ENCODE measurements around the gene ZNF697. TPM values are rescaled to one million over a fixed set of nuclear protein-coding genes. Genes with fewer than 3 reads are reported as not detected.

The ZNF697 gene
- total RNA-seq, 2 donors from 2014 or later: 17.4 to 25.6 TPM

GRCh38 chr1:119675349-119676345 lies 27.6 kb upstream of the ZNF697 start:
- TF ChIP-seq POLR2AphosphoS5 (IDR thresholded peaks at IDR 0.05): peak; percentile 23
- TF ChIP-seq CTCF (IDR thresholded peaks at IDR 0.05): peak; percentile 82 to 95 (median 84)
- no peak for TF ChIP-seq POLR2A (IDR thresholded peaks at IDR 0.05)
- 7% methylated on average over 16 of the region's 16 CpGs for WGBS
- Histone ChIP-seq H3K4me3 (peak overlapping the region; percentile 15 to 21), H3K27ac (peak overlapping the region; percentile 62 to 64), H3K36me3 (no peaks in the 10 kb centered on the region), H3K27me3 (replicated peaks; ENCODE audit: insufficient read depth) (no peaks in the 10 kb centered on the region), H3K4me1 (replicated peaks) (no peaks in the 10 kb centered on the region), H3K9me3 (no peaks in the 10 kb centered on the region)
- intact Hi-C loops (cut with DNase I): loop anchor here (2.0 to 10.0 kb wide), 2 partner anchors 65 to 301 kb away; no protein-coding TSS in a partner anchor
- peak; percentile 87 for DNase-seq (ENCODE audit: low spot score)

GRCh38 chr1:119674835-119675289 lies 26.8 kb upstream of the ZNF697 start:
- no peak overlapping the region for H3K4me3 ChIP-seq
- H3K9me3 ChIP-seq: no peaks in the 10 kb centered on the region
- 43% methylated on average over 6 of the region's 6 CpGs for WGBS
- H3K4me1 ChIP-seq (replicated peaks): no peaks in the 10 kb centered on the region
- intact Hi-C loops (cut with DNase I): loop anchor here (2.0 to 10.0 kb wide), 2 partner anchors 66 to 300 kb away; no protein-coding TSS in a partner anchor
- H3K36me3 ChIP-seq: no peaks in the 10 kb centered on the region
- no peaks in the 10 kb centered on the region for H3K27me3 ChIP-seq (replicated peaks; ENCODE audit: insufficient read depth)
- H3K27ac ChIP-seq: peak overlapping the region; percentile 62 to 64
- no peak for DNase-seq (ENCODE audit: low spot score)
- TF ChIP-seq POLR2AphosphoS5 (IDR thresholded peaks at IDR 0.05) (no peak), CTCF (IDR thresholded peaks at IDR 0.05) (no peak)

GRCh38 chr1:119674111-119674526 lies 26.1 kb upstream of the ZNF697 start:
- no peaks in the 10 kb centered on the region for H3K9me3 ChIP-seq
- intact Hi-C loops (cut with DNase I): loop anchor here (2.0 to 10.0 kb wide), 2 partner anchors 67 to 299 kb away; no protein-coding TSS in a partner anchor
- H3K27ac ChIP-seq: no peak overlapping the region
- no peak for TF ChIP-seq POLR2A (IDR thresholded peaks at IDR 0.05)
- TF ChIP-seq CTCF (IDR thresholded peaks at IDR 0.05): no peak
- peak; percentile 32 for TF ChIP-seq POLR2AphosphoS5 (IDR thresholded peaks at IDR 0.05)
- H3K4me1 ChIP-seq (replicated peaks): no peaks in the 10 kb centered on the region
- no peaks in the 10 kb centered on the region for H3K27me3 ChIP-seq (replicated peaks; ENCODE audit: insufficient read depth)
- 59% methylated on average over 4 of the region's 4 CpGs for WGBS
- H3K4me3 ChIP-seq: no peak overlapping the region
- peak; percentile 27 for DNase-seq (ENCODE audit: low spot score)
- H3K36me3 ChIP-seq: no peaks in the 10 kb centered on the region

- H3K4me3 ChIP-seq: no peak overlapping the region
- no peak for TF ChIP-seq CTCF (IDR thresholded peaks at IDR 0.05)
- no peak for TF ChIP-seq POLR2A (IDR thresholded peaks at IDR 0.05)
- no peak for TF ChIP-seq POLR2AphosphoS5 (IDR thresholded peaks at IDR 0.05)
- WGBS: 89% methylated on average over 4 of the region's 4 CpGs
- H3K27ac ChIP-seq: no peak overlapping the region
- no peaks in the 10 kb centered on the region for H3K4me1 ChIP-seq (replicated peaks)
- no peak for DNase-seq (ENCODE audit: low spot score)
- H3K27me3 ChIP-seq (replicated peaks; ENCODE audit: insufficient read depth): no peaks in the 10 kb centered on the region
- H3K36me3 ChIP-seq: no peaks in the 10 kb centered on the region
- intact Hi-C loops (cut with DNase I): loop anchor here (10.0 kb wide), 1 partner anchor 299 kb away; no protein-coding TSS in a partner anchor
- no peaks in the 10 kb centered on the region for H3K9me3 ChIP-seq
Measured at GRCh38 chr1:119673171-119673940, 25.3 kb upstream of the ZNF697 start.

Measured in prostate gland (tissue), 2 donors.